ENCODE data around the gene KRTAP5-3. TPM values are rescaled to one million over a fixed set of nuclear protein-coding genes. Genes with fewer than 3 reads are reported as not detected.

Gene KRTAP5-3, protein sequence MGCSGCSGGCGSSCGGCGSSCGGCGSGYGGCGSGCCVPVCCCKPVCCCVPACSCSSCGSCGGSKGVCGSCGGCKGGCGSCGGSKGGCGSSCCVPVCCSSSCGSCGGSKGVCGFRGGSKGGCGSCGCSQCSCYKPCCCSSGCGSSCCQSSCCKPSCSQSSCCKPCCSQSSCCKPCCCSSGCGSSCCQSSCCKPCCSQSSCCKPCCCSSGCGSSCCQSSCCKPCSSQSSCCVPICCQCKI
- total RNA-seq (ENCODE audit: low replicate concordance): not detected in 2 replicates

DNA sequence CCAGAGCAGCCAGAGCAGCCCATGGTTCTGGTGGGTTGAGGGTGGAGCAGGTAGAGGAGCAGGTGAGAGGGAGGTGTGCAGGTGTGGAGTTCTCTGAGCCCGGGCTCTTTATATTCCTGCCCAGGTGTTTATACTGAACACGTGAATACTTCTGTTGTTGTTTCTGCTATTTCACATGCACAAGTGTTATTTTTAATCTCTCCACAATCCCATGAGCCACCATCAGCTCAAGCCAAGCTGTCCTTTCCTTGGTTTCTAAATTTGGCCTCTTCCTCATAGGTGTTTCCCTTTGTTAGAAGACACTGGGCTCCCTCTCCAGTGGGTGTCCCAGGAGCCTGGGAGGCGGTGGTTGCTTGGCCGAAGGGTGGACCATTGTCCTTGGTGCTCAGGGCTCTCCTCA is at the start of gene KRTAP5-3:
TSS of gene KRTAP5-3 (minus strand) at position 101 of the 400 bp plus-strand sequence. CDS start at position 23, 78 bp downstream.
- Histone ChIP-seq H3K4me1 (peaks cover 6% of the 10 kb centered on the region), H3K4me3 (no peak within 1 kb of the TSS), H3K27ac (no peak within 1 kb of the TSS), H2AFZ (replicated peaks) (peak within 1 kb of the TSS; percentile 57), H3F3A (ENCODE audit: low read depth) (no peaks in the 10 kb centered on the region), H3K9me3 (ENCODE audit: low read depth) (no peaks in the 10 kb centered on the region), H3K79me2 (ENCODE audit: low read depth) (no peaks in the 10 kb centered on the region), H3K4me2 (peak within 1 kb of the TSS; percentile 49), H4K20me1 (ENCODE audit: low read depth) (no peaks in the 10 kb centered on the region), H3K27me3 (peaks cover 15% of the 10 kb centered on the region), H3K36me3 (no peaks in the 10 kb centered on the region), H3K9ac (no peak within 1 kb of the TSS)
- no peaks in the 10 kb centered on the region for H3K36me3 Mint-ChIP-seq
- H3K4me1 Mint-ChIP-seq: peaks cover 17% of the 10 kb centered on the region
- peaks cover 2% of the 10 kb centered on the region for H3K27me3 Mint-ChIP-seq (ENCODE audit: insufficient read depth, low read depth)
- H3K9me3 Mint-ChIP-seq: peaks cover 5% of the 10 kb centered on the region
- DNase-seq (ENCODE audit: low spot score): no peak
- TF ChIP-seq, protein P1, sequence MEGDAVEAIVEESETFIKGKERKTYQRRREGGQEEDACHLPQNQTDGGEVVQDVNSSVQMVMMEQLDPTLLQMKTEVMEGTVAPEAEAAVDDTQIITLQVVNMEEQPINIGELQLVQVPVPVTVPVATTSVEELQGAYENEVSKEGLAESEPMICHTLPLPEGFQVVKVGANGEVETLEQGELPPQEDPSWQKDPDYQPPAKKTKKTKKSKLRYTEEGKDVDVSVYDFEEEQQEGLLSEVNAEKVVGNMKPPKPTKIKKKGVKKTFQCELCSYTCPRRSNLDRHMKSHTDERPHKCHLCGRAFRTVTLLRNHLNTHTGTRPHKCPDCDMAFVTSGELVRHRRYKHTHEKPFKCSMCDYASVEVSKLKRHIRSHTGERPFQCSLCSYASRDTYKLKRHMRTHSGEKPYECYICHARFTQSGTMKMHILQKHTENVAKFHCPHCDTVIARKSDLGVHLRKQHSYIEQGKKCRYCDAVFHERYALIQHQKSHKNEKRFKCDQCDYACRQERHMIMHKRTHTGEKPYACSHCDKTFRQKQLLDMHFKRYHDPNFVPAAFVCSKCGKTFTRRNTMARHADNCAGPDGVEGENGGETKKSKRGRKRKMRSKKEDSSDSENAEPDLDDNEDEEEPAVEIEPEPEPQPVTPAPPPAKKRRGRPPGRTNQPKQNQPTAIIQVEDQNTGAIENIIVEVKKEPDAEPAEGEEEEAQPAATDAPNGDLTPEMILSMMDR (IDR thresholded peaks at IDR 0.05): no peak
- TF ChIP-seq EZH2phosphoT487 (IDR thresholded peaks at IDR 0.05) (no peak), EZH2 (IDR thresholded peaks at IDR 0.05) (no peak)
- peak within 1 kb of the TSS; percentile 78 for H3K4me3 Mint-ChIP-seq
- no peak within 1 kb of the TSS for H3K27ac Mint-ChIP-seq

DNA sequence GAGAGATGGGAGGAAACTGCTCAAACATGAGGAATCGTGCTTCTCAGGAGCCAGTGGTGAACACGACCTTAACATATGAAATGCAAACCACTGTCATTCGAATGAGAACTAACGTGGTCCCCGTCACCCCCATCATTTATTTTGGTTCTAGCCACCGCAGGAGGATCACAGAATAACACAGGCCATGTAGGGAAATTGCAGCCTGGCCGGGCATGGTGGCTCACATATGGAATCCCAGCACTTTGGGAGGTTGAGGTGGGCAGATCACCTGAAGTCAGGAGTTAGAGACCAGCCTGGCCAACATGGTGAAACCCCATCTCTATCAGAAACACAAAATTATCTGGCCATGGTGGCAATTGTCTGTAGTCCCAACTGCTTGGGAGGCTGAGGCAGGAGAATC is 48.4 kb upstream of the KRTAP5-3 start:
- no peaks in the 10 kb centered on the region for H3K4me1 ChIP-seq
- H2AFZ ChIP-seq (replicated peaks): no peak overlapping the region
- peaks cover 14% of the 10 kb centered on the region for H3K27me3 ChIP-seq
- no peak for DNase-seq (ENCODE audit: low spot score)
- TF ChIP-seq EZH2 (IDR thresholded peaks at IDR 0.05): no peak
- TF ChIP-seq, protein P1 (IDR thresholded peaks at IDR 0.05): no peak
- no peak for TF ChIP-seq EZH2phosphoT487 (IDR thresholded peaks at IDR 0.05)
- H3K36me3 ChIP-seq: no peaks in the 10 kb centered on the region
- H3K9me3 ChIP-seq (ENCODE audit: low read depth): no peaks in the 10 kb centered on the region
- Mint-ChIP-seq H3K36me3 (no peaks in the 10 kb centered on the region), H3K9me3 (no peaks in the 10 kb centered on the region), H3K27me3 (ENCODE audit: insufficient read depth, low read depth) (peaks cover 7% of the 10 kb centered on the region), H3K4me1 (peaks cover 7% of the 10 kb centered on the region), H3K27ac (no peak overlapping the region), H3K4me3 (no peak overlapping the region)
- H3K27ac ChIP-seq: no peak overlapping the region
- no peak overlapping the region for H3K9ac ChIP-seq
- H3K79me2 ChIP-seq (ENCODE audit: low read depth): no peaks in the 10 kb centered on the region
- H3K4me2 ChIP-seq: no peak overlapping the region
- no peaks in the 10 kb centered on the region for H4K20me1 ChIP-seq (ENCODE audit: low read depth)
- H3K4me3 ChIP-seq: no peak overlapping the region
- no peaks in the 10 kb centered on the region for H3F3A ChIP-seq (ENCODE audit: low read depth)

DNA sequence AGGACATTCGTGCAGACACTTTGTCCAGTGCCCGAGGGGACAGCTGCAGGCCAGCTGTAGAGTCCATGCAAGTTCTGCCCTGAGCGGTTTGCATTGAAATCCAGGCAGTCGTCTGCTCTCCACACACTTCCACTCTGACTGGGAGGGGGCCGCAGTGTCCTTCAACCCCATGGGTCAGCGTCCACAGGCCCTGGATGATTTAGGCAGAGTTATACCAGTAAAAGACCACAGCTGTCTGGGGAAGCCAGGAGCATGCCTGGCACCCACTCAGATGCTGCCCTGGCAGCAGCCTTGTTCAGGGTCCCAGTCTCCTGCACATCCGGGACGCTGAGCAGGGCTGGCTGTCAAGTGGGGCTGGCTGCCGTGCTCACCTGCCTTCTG is 47.8 kb upstream of the KRTAP5-3 start:
- Histone ChIP-seq H3K27ac (no peak overlapping the region), H2AFZ (replicated peaks) (no peak overlapping the region), H3K4me1 (no peaks in the 10 kb centered on the region), H3K79me2 (ENCODE audit: low read depth) (no peaks in the 10 kb centered on the region), H3K9me3 (ENCODE audit: low read depth) (no peaks in the 10 kb centered on the region), H3F3A (ENCODE audit: low read depth) (no peaks in the 10 kb centered on the region), H3K36me3 (no peaks in the 10 kb centered on the region), H3K9ac (no peak overlapping the region), H3K27me3 (peaks cover 19% of the 10 kb centered on the region), H4K20me1 (ENCODE audit: low read depth) (no peaks in the 10 kb centered on the region), H3K4me3 (no peak overlapping the region), H3K4me2 (no peak overlapping the region)
- Mint-ChIP-seq H3K4me3 (no peak overlapping the region), H3K36me3 (no peaks in the 10 kb centered on the region), H3K4me1 (peaks cover 7% of the 10 kb centered on the region), H3K27me3 (ENCODE audit: insufficient read depth, low read depth) (peaks cover 9% of the 10 kb centered on the region), H3K9me3 (no peaks in the 10 kb centered on the region), H3K27ac (no peak overlapping the region)
- DNase-seq (ENCODE audit: low spot score): no peak
- TF ChIP-seq EZH2phosphoT487 (IDR thresholded peaks at IDR 0.05) (no peak), EZH2 (IDR thresholded peaks at IDR 0.05) (no peak)
- TF ChIP-seq, protein P1 (IDR thresholded peaks at IDR 0.05): no peak
